MCF 10A (cell line): ENCODE measurements around the gene NMUR1. TPM values are rescaled to one million over a fixed set of nuclear protein-coding genes. Genes with fewer than 3 reads are reported as not detected.

Experiments used
- BruUV-seq: library from RNA; stranded (reverse); fragments of 400-500 nt; replicated peaks from 2 replicates; lab custom pipeline; 2021; lab: Mats Ljungman, UMichigan
- CTCF ChIA-PET: fragments of 300-600 bp; sonication (Branson Sonifier 250); formaldehyde crosslinking; extraction: SDS; loops from one replicate; lab custom pipeline; 2021; ENCODE audit warnings: antibody characterized with exemption, inconsistent platforms; lab: Yijun Ruan, JAX
- POLR2A ChIA-PET: fragments of 300-600, 350-650 bp; sonication (Branson Sonifier 250); formaldehyde crosslinking; extraction: SDS; loops from one replicate; lab custom pipeline; 2020; ENCODE audit warnings: antibody characterized with exemption, inconsistent platforms; lab: Yijun Ruan, JAX
- DNase-seq: peaks from one replicate; pipeline ENCODE4 v3.0.0-alpha.2; 2018; ENCODE audit not compliant: unreplicated experiment
- H3K27ac Mint-ChIP-seq: one replicate; pipeline ENCODE4 v1.8.0; 2022; ENCODE audit warnings: mild to moderate bottlenecking, low read depth, mixed read lengths; ENCODE audit not compliant: unreplicated experiment
- H3K27me3 Mint-ChIP-seq: one replicate; pipeline ENCODE4 v1.8.0; 2022; ENCODE audit warnings: mixed read lengths; ENCODE audit not compliant: insufficient read depth, unreplicated experiment
- H3K36me3 Mint-ChIP-seq: one replicate; pipeline ENCODE4 v1.8.0; 2022; ENCODE audit warnings: mild to moderate bottlenecking, moderate library complexity, mixed read lengths; ENCODE audit not compliant: insufficient read depth, unreplicated experiment
- H3K4me1 Mint-ChIP-seq: one replicate; pipeline ENCODE4 v1.8.0; 2022; ENCODE audit warnings: mixed read lengths; ENCODE audit not compliant: insufficient read depth, unreplicated experiment
- H3K4me3 Mint-ChIP-seq: one replicate; pipeline ENCODE4 v1.8.0; 2022; ENCODE audit warnings: mild to moderate bottlenecking, moderate library complexity, mixed read lengths; ENCODE audit not compliant: unreplicated experiment
- H3K9me3 Mint-ChIP-seq: one replicate; pipeline ENCODE4 v1.8.0; 2022; ENCODE audit warnings: mixed read lengths; ENCODE audit not compliant: unreplicated experiment
- CTCF ChIP-seq: fragments of 200-600 bp; IDR thresholded peaks from one replicate; pipeline ENCODE4 v1.8.0; 2022; ENCODE audit warnings: antibody characterized with exemption, mild to moderate bottlenecking; ENCODE audit not compliant: unreplicated experiment
- intact Hi-C: fragments of 100-400 bp; cut with micrococcal nuclease; formaldehyde crosslinking; loops from 2 replicates; pipeline ENCODE4 v1.14.1; 2022
- total RNA-seq: library from RNA; stranded (reverse); gene quantifications from 2 replicates; pipeline ENCODE4 v1.2.3, GENCODE V29; 2022

The NMUR1 gene
- total RNA-seq, 1 experiment from 2014 or later = not detected

GRCh38 chr2:231545105-231545902 is 15.1 kb upstream of the NMUR1 start:
- ChIA-PET CTCF (interaction anchor here (0.7 kb wide), 2 partner anchors 27 to 274 kb away, joined by 4 read pairs; no protein-coding TSS in a partner anchor), POLR2A (no interaction called here)
- Mint-ChIP-seq H3K4me3 (no peak overlapping the region), H3K36me3 (no peaks in the 10 kb centered on the region), H3K4me1 (no peaks in the 10 kb centered on the region), H3K27ac (no peak overlapping the region), H3K9me3 (no peaks in the 10 kb centered on the region), H3K27me3 (no peaks in the 10 kb centered on the region)
- TF ChIP-seq CTCF = no peak
- intact Hi-C loops = no loop called here
- BruUV-seq = no TSS peak
- DNase-seq = no peak

DNA sequence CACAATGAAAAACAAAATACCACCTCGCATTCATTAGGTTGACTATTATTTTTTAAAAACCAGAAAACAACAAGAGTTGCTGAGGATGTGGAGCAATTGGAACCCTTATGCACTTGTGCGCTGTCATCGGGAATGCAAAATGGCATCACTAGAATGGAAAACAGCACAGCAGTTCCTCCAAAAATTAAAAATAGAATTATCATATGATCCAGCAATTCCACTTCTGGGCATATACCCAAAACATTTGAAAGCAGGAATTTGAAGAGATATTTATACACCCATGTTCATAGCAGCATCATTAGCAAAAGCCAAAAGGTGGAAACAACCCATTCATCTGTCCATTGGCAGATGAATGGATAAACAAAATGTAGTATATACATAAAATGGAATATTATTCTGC is 11.9 kb upstream of the NMUR1 start:
- no TSS peak for BruUV-seq
- Mint-ChIP-seq H3K27ac (no peak overlapping the region), H3K36me3 (no peaks in the 10 kb centered on the region), H3K4me3 (no peak overlapping the region), H3K9me3 (no peaks in the 10 kb centered on the region), H3K4me1 (no peaks in the 10 kb centered on the region), H3K27me3 (peaks cover 12% of the 10 kb centered on the region)
- intact Hi-C loops = no loop called here
- TF ChIP-seq CTCF = no peak
- CTCF ChIA-PET = interaction anchor here (1.0 kb wide), 1 partner anchor 11 kb away, joined by 3 read pairs; no protein-coding TSS in a partner anchor
- POLR2A ChIA-PET = no interaction called here
- DNase-seq = no peak

GRCh38 chr2:231541645-231542044 is 11.4 kb upstream of the NMUR1 start:
- H3K4me1 Mint-ChIP-seq = no peaks in the 10 kb centered on the region
- no peak for TF ChIP-seq CTCF
- H3K27ac Mint-ChIP-seq = no peak overlapping the region
- intact Hi-C loops = no loop called here
- H3K9me3 Mint-ChIP-seq = no peaks in the 10 kb centered on the region
- no peak for DNase-seq
- no peaks in the 10 kb centered on the region for H3K36me3 Mint-ChIP-seq
- no peak overlapping the region for H3K4me3 Mint-ChIP-seq
- ChIA-PET POLR2A (interaction anchor here (0.6 kb wide), 1 partner anchor 31 kb away, joined by 3 read pairs; no protein-coding TSS in a partner anchor), CTCF (no interaction called here)
- peaks cover 12% of the 10 kb centered on the region for H3K27me3 Mint-ChIP-seq
- no TSS peak for BruUV-seq

DNA sequence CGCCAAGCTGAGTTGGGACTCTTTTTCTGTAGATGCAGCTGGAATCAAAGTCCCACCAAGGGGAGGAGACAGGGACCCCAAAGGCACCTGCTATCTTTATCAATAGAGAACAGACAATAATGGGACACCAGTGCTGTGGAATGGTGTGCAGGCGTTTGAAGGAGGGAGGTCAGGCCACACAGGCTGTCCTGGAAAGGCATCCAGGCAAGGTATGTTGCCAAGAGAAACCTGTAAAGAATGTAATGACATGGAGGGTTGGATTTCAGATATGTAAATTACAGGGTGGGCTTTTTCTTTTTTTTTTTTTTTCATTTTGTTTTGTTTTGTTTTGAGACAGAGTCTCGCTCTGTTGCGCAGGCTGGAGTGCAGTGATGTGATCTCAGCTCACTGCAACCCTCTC is 9.7 kb upstream of the NMUR1 start:
- intact Hi-C loops = no loop called here
- Mint-ChIP-seq H3K27ac (no peak overlapping the region), H3K27me3 (peaks cover 12% of the 10 kb centered on the region), H3K9me3 (no peaks in the 10 kb centered on the region), H3K36me3 (no peaks in the 10 kb centered on the region), H3K4me3 (no peak overlapping the region), H3K4me1 (no peaks in the 10 kb centered on the region)
- ChIA-PET POLR2A (no interaction called here), CTCF (interaction anchor here (0.6 to 0.9 kb wide), 4 partner anchors 23 to 343 kb away, joined by 3 to 4 read pairs (median 3); no protein-coding TSS in a partner anchor)
- no peak for DNase-seq
- BruUV-seq = no TSS peak
- no peak for TF ChIP-seq CTCF
